Fibroblast of mammary gland (primary cell): ENCODE results near the gene ZNF341.

Experiments used
- DNase-seq: peaks from one replicate; pipeline ENCODE4 v3.0.0-alpha.2; 2010; ENCODE audit warnings: low read depth
- H3K4me3 ChIP-seq: 2 replicates; pipeline ENCODE4 v1.5.1; 2011; ENCODE audit warnings: low read depth, mild to moderate bottlenecking, low read length, moderate library complexity; ENCODE audit not compliant: control insufficient read depth
- CTCF ChIP-seq: conservative IDR thresholded peaks from 2 replicates; pipeline ENCODE4 v1.5.1; 2011; ENCODE audit warnings: low read depth, low read length, inconsistent platforms; ENCODE audit not compliant: control insufficient read depth, insufficient read depth

The ZNF341 gene

GRCh38 chr20:33781945-33782344, 50.1 kb downstream of the ZNF341 start:
- H3K4me3 ChIP-seq = no peak overlapping the region
- no peak for DNase-seq
- TF ChIP-seq CTCF = no peak

DNA sequence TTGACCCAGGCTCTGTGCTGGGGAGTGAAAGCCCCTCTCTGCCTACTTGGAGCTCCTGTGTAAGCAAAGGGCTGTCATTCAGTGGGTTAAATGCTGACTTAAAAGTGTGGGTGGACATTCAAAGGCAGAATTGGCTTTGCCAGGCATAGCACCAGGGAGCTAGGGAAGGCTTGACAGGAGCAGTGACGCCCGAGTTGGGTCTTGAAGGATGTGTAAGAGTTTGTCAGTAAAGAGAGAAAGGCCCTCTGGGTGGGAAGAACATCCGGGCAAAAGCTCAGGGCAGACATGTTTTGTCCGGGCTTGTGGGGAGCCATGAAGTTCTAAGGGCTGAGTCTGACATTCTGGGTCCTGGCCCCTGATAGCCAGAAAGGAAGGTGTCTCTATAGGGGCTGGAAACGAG, 51.5 kb downstream of the ZNF341 start:
- H3K4me3 ChIP-seq = no peak overlapping the region
- TF ChIP-seq CTCF = no peak
- no peak for DNase-seq

DNA sequence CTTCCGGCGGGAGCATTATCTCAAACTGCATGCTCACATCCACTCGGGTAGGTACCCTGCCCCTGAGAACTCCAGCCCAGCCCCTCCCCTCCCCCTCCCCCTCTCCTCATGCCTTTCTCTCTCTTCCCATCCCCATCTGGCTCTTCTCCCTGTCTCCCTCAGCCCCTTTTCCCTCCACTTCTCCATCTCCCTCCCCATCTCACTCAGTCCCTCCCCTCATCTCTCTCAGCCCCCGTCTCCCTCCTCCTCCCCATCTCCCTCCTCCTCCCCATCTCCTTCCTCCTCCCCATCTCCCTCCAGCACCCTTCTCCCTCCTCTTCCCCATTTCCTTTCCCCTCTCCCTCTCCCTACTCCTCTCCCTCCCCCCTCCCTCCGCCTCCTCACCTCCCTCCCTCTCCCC, 52.0 kb downstream of the ZNF341 start:
- no peak for DNase-seq
- no peak for TF ChIP-seq CTCF

DNA sequence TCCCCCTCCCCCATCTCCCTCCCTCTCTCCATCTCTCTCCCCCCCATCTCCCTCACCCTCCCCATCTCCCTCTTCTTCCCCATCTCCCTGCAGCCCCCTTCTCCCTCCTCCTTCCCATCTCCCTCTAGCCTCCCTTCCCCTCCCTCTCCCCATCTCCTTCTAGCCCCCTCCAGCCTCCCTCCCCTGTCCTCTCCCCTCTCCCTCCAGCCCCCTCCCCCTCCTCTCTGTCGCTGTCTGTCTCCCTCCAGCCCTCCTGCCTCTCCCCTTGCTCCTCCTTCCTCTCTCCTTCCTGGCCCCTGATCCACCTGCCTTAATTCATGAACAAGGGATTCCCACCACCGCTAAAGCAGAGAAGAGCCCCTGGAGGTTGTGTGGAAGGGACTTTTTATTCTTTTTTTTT, 52.4 kb downstream of the ZNF341 start:
- TF ChIP-seq CTCF = no peak
- no peak for DNase-seq
- H3K4me3 ChIP-seq = no peak overlapping the region

More for the DNA sequence above, 52.0 kb downstream of the ZNF341 start:
- H3K4me3 ChIP-seq = no peak overlapping the region

GRCh38 chr20:33785503-33785902, 53.7 kb downstream of the ZNF341 start:
- no peak overlapping the region for H3K4me3 ChIP-seq
- DNase-seq = no peak
- TF ChIP-seq CTCF = no peak

- H3K4me3 ChIP-seq = no peak overlapping the region
- TF ChIP-seq CTCF = no peak
- DNase-seq = no peak
These were observed 55.6 kb downstream of the ZNF341 start for GRCh38 chr20:33787253-33787891.
